NCI-H2029 (cell line): ENCODE measurements around the gene DBF4B.
A peak's percentile ranks its signal among the peaks of the same experiment; 100 is the strongest.
"Not testable (repeated sequence)": the region's sequence is repeated elsewhere in the genome, so short reads cannot be mapped to it uniquely, and the experiment has no call there.

Experiments
- DNase-seq: peaks from one replicate; lab custom pipeline; 2025; lab: John Stamatoyannopoulos, UW

The DBF4B gene, protein sequence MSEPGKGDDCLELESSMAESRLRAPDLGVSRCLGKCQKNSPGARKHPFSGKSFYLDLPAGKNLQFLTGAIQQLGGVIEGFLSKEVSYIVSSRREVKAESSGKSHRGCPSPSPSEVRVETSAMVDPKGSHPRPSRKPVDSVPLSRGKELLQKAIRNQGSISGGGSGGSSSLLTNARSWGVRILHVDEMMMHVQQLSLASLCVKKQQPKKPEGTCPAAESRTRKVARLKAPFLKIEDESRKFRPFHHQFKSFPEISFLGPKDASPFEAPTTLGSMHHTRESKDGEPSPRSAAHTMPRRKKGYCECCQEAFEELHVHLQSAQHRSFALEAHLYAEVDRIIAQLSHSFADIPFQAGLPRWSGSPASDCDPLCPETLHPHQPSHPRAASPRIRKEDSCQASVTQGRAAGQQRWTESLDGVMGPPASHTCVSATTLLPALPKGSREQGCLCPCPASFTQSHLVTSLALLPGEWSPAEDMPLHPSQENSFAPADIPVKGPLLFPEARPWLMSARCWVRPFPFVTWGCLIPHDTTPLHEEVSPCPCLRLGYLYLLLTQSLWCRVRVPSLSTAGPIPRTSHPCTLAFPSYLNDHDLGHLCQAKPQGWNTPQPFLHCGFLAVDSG

DNA sequence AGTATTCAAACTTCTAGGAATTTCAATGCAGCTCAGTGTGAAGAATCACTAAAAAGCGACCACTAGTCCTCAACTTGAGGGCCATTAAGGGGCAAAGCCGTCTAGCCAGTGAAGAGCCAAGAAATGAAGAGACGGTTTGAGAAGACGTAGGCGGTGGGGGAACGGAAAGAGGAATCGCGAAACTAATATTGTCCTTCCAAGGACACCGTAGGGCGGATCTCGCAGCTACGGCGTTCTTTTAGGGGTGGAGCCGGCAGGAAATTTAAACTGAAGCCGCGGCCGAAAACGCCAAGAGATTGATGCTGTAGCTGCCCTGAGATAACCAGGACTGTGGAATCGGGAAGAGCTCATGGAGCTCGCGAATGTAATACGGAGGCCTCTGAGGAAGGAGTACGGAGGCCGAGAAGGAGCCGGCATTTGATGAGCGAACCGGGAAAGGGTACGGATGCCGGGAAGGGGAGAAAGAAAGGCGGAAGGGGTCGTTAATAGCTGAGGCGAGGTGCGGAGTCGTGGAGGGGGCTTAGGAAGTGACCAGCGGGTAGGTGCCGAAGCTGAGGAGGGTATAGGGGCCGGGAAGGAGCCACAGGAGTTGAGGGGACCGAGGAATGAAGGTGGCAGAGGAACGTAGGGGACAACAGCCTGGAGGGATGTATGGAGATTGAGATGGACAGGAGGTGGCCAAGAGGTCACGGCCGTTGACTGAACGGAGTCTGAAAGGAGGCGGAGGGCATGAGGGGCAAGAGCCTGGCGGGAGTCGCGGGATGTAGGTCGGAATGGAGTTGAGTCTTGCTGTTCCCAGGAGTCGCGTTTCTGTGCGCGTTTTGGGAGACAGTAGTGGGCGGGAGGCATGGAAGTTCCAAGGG, at the start of gene DBF4B:
TSS of gene DBF4B (plus strand) at position 265 of the 863 bp plus-strand sequence. CDS start at position 421, 156 bp downstream.
- peak; percentile 69 for DNase-seq

DNA sequence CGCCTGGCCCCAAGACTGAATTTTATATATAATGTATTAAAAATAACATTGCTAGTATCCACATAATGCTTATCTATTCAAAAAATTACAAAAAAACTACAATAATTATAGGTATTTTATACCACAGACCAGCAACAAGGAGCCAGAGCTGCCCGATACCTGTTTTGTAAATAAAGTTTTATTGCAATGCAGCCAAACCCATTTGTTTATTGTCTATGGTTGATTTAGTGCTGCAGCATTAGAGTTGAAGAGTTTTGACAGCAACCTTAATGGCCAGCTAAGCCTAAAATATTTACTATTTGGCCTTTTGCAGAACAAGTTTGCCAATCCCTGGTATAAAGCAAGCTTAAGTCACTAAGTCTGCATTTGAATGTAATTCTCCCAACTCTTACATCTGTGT, 46.6 kb upstream of the DBF4B start:
- DNase-seq = no peak

DNA sequence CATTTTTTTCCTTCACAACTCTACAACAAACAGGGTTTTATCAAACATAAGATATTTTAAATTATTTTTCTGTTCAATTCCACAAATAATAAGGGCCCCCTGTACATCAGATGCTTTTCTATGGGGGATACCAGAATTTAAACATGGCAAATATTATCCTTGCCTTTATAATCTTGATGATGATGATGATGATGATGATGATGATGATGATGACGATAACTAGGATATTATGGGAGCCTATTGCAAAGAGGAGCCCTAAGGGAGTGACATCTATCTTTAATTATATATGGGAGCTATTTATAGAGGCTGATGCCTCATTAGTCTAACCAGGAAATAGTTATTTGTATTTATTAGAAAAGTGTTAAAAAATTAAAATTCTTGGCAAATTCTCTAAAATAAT, 45.4 kb upstream of the DBF4B start:
- DNase-seq = no peak

DNA sequence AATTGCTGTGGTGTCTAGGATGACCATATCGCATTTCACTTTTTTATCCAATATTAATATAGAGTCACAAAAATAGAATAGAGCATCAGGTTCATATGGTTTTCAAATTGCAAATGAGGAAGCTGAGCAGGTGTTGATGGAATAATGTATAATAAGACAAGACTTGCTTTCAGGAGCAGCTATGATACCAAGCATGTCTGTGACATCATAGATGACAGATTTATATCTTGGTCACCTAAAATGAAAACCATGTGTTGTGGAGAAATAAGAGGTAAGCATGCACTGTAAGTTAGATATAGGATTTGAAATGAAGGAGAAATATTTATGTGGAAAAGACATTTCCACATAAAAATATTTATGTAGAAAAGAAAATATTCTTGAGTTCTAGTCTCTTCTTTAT, 43.6 kb upstream of the DBF4B start:
- no peak for DNase-seq

DNA sequence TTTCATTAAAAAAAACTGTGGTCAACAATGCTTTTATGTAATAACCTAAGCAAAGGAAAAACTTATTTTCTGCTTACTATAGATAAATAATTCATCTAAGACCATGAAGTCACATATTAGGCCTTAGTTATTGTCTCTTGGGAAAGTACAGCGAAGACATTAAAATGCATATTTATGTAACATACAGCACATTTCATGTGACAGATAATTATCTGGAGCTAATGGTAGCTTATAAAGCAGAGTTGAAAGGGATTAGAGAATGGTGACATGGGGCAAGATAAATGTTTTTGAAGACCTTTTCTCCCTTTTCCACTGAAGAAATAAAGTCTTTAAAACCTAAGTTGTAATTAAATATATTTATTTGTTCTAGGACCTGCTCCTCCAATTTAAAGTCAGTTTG, 42.5 kb upstream of the DBF4B start:
- DNase-seq = no peak

DNA sequence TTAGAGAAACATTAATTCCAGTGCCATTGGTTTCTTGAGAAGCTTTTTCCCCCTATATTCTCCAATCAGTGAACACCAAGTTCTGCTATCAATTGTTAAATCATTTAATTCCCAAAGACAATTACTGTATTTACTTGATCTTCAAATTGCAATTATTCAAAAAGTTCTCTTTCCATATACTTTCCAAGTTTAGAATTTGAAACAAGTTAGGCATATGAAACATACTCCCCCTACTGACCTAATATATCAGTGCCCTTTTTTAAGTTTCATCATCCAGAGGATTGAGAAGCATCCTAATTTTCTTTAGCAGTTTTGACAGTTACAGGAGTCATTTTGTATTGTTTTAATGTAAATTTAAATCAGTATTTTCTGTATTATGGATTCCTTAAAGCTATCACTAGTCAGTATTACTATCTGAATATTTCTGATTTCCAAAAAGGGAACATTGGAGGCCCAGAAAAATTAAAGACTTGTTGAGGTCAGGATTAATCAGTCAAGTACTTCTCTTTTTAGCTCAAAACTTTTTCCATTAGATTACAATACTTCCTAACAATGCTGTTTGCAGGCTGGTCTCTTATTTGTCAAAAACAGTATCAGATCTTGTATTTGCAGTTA, 35.9 kb upstream of the DBF4B start:
- DNase-seq = no peak

DNA sequence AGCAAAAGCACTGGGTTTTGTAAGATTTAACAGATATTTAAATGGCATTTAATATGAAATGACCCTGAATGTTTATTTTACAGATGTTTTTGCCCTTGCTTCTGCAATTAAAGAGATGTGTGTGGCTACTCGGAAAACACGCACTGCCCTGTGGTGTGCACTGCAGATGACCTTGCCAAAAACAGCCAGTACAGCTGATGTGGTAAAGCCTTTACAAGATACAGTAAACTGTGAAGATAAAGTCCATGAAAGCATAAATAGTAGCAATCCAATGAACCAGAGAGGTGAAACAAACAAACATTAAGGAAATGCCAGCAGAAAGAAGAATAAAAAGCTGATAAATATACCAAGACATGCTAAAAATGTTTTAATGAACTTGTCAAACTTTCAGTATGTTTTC, 34.6 kb upstream of the DBF4B start:
- DNase-seq = no peak

DNA sequence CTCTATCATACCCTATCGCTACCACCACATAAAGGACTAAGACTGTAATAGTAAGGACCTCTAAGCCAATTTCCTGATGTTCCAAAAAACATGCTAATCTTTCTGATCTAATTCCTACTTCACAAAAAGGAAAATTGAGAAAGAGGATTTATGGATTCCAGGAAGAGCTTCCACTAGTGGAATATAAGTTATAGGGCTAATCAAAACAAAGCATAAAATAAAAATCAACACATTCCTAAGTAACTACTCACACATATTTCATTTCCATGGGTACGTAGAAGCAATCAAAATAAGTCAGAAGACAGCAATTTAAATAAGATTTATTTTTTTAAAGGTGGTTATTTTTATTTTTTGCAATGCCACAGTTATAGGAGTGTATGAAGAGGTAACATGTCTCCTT, 31.3 kb upstream of the DBF4B start:
- no peak for DNase-seq

DNA sequence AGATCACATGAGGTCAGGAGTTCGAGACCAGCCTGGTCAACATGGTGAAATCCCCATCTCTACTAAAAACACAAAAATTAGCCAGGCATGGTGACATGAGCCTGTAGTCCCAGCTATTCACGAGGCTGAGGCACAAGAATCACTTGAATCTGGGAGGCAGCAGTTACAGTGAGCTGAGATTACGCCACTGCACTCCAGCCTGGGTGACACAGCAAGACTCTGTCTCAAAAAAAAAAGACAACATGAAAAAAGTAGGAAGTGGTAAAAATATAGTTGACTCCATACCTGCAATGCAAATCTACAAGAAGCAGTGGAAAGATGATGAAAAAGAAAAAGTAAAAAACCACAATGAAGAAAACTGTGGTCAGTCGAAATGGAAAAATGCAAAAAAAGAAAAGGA, 25.2 kb upstream of the DBF4B start:
- DNase-seq = not testable (repeated sequence)

DNA sequence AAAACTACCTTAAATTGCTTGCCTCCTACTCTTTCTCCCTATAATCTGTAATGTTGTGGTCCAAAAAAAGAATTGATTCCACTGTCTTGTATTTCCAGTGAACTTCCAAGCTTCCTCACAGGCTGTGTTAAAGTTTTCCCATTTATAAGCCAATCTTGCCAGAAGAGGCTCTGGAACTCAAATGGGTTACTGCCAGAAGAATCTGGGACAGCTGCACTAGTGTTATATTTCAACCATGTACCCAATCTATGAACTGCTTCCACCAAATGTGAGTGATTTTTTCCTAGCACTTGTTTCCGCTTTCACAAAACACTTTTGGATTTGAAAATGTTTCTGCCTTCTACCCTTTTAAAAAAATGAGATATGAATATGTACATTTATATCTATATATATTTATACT, 20.7 kb upstream of the DBF4B start:
- no peak for DNase-seq

DNA sequence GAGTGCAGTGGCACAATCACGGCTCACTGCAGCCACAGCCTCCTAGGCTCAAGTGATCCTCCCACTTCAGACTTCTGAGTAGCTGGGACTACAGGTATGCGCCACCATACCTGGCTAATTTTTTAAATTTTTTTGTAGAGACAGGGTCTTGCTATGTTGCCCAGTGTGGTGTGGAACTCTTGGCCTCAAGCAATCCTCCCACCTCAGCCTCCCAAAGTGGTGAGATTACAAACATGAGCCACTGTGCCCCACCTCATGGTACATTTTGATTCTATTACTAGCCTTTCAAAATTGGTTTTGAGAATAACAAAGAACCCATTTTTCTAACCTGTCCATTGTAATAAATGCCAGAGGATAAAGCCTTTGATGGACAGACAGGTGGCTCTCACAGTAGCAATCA, 20.3 kb upstream of the DBF4B start:
- no peak for DNase-seq

DNA sequence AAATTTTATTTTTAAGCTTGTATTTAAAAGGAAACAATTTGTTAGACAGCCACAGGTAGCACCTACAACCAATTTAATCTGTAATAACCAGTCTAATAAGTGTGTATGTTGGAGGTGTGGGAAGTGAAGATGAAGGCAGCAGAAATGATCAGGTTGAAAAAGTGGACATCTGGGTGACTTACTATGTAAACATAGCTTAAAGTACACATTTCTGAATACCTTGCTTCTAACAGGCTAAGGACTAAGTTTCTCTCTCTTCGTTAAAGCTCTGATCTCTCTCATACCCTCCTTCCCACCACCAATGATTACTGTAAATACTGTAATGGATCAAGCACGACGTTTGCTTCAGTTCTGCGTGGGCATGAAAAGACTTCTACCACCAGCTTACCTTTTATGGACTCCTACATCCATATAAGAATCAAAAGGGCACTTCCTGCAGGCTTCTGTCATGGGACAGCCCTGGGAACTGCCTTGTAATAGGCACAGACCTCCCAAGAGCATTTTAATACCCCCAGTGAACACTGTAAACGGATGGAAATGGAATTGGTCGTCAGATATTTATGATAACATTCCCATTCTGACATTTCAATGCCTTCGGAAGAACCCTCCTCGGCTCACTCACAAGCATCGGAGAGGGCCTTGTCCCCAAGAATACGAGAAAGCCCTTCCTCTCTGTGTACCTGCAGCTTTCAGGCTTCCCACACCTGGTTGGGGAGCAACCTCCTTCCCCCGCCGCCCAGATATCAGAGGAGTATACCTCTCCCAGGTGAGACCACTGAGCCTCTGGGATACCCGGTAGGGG, 19.6 kb upstream of the DBF4B start:
- DNase-seq = no peak

DNA sequence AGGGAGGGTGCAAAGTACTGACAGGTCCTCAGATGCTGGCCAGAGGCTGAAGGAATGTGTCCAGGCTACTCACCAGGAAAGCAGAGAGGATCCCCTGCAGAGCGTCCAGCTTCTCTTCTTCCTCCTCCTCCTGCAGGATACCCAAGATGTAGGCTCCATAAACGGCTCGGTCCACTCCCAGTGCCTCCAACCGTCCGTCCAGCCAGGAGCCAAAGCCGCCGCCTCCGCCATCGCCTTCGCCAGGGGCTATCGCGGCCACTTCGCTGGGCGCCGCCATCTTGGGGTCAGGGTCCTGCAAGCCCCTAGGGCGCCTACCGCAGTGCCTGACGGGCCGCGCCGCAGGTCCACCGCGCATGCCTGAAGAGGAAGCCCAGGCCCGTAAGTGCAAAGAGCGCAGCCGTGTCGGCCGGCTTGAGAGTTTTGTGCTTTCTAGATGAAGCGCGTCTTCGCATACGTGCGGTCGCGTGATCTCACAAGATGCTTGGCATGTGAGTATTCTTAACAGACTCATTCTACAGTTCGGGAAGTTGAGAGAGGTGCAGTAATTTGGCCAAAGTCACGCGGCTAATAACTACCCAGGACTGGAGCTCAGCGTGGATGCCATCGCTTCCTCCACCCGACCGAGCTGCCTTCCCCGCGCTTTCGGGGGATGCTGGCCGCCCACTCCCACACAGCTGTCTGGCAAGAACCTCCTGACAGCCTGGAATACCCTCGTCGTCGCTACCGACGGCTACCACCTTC, 18.8 kb upstream of the DBF4B start, which contains the start of gene CCDC43:
TSS of gene CCDC43 (minus strand) at position 300 of the 741 bp plus-strand sequence. CDS start at position 277, 23 bp downstream.
- DNase-seq = peak; percentile 68

DNA sequence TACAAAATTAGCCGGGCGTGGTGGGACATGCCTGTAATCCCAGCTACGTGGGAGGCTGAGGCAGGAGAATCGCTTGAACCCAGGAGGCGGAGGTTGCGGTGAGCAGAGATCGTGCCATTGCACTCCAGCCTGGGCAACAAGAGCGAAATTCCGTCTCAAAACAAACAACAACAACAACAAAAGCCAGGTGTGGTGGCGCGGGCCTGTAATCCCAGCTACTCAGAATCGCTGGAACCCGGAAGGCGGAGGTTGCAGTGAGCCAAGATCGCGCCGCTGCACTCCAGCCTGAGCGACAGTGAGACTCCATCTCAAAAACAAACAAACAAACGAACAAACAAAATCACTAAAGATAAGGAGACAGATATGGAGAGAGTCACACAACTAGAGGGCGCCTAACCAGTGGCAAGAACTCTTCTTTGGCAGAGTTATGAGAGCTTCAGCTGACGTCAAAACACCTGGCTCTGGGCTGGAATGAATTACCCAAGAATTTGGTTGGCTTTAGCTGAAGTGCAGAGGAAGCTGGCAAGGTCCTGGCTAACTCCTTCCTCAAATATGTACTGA, 17.6 kb upstream of the DBF4B start:
- DNase-seq = peak; percentile 53

DNA sequence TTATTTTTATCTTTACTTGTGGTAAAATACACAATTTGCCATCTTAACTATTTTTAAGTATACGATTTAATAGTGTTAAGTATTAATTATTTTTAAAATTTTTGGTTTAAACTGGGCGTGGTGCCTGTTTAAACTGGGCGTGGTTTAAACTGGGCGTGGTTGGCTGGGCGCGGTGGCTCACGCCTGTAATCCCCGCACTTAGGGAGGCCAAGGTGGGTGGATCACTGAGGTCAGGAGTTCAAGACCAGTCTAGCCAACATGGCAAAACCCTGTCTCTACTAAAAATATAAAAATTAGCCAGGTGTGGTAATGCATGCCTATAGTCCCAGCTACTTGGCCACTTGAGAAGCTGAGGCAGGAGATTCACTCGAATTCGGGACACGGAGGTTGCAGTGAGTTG, 14.9 kb upstream of the DBF4B start:
- no peak for DNase-seq

DNA sequence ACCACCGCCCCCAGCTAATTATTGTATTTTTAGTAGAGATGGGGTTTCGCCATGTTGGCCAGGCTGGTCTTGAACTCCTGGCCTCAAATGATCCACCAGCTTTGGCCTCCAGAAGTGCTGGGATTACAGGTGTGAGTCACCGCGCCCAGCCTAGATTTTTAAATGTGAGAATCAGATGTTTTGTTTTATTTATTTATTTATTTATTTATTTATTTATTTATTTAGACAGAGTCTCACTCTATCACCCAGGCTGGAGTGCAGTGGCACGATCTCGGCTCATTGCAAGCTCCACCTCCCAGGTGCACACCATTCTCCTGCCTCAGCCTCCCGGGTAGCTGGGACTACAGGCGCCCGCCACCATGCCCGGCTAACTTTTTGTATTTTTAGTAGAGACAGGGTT, 8.2 kb upstream of the DBF4B start:
- not testable (repeated sequence) for DNase-seq

DNA sequence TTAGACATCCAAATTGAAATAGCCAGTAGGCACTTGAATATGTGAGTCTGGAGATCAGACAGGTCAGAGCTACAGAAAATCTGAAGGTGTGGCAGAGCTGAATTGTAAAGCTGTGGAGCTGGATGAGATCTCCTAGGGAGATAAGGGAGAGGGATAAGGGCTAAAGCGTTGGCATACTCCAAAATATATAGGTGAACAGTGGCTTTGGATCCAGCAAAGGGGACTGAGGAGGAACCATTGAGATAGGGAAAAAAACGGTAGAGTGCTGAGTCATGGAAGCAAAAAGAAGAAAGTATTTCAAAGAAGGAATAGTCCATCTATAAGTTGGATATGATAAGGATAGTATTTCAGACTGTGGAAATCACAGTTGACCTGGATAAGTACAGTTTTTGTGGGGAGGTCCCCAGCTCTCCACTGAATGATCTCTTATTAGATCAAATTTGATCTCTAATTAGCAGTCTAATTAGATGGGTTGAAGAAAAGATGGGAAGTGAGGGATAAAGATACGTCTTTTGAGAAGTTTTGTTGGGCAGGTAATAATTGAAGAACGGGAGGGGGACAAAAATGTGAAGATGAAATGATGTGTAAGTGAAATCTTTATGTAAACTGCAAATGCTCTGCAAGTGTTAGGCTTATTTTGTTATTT, 587 bp upstream of the DBF4B start:
- no peak for DNase-seq

DNA sequence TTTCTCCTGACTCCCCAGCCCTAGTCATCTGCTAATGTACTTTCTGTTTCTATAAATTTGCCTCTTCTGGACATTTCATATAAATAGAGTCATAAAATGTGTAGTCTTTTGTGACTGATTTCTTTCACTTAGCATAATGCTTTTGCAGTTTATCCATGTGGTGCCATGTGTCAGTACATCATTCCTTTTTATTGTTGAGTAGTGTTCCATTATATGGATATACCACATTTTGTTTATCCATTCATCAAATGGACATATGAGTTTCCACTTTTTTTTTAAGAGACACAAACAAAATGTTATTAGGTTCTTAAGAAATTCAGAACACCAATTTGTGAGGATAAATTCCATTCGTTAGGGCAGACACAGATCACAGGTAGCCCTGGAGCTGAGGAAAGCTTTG, 11.0 kb downstream of the DBF4B start:
- DNase-seq = no peak

DNA sequence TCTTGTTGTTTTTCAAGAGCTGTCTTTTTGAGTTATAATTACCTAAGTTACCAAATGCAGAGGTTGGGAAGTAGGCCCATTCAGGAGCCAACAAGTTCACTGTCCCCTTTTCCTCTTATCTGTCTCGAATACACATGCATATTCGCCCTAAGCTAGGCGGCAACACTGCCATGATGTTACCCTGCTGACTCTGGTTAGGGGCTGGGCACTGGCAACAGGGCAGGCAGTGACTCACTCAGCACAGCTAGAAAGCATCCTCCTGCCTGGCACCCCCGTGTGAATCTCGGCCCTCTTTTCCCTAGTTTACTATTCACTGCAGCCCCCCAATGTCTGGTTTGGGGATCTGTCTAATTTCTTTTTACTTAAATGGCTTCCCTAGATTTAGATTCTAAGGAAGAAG, 13.8 kb downstream of the DBF4B start:
- DNase-seq = no peak

DNA sequence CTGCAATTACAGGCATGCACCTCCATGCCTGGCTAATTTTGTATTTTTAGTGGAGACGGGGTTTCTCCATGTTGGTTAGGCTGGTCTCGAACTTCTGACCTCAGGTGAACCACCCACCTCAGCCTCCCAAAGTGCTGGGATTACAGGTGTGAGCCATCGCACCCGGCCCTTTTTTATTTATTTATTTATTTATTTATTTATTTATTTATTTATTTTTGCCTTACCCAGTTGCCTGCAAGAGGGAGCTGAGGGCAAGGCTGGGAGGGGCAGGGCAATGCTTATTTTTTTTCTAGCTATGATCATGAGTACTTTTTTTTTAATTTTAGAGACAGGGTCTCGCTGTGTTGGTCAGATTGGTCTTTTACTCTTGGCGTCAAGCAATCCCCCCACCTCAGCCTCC, 17.7 kb downstream of the DBF4B start:
- DNase-seq = not testable (repeated sequence)
